Stimulated activated CD4-positive, alpha-beta T cell treated with anti-CD3 and anti-CD28 coated beads, Interleukin-15, amount 100 ng/mL, for 48 hours (primary cell): ENCODE measurements around the gene CXCL13.
"Not testable (repeated sequence)": the region's sequence is repeated elsewhere in the genome, so short reads cannot be mapped to it uniquely, and the experiment has no call there.

ENCODE experiments used
- DNase-seq, 2 donors: peaks; one replicate each; pipeline ENCODE4 v3.0.0-alpha.2; 2020; ENCODE audit warnings: low read depth in 2 of 2

Gene CXCL13, protein sequence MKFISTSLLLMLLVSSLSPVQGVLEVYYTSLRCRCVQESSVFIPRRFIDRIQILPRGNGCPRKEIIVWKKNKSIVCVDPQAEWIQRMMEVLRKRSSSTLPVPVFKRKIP

DNA sequence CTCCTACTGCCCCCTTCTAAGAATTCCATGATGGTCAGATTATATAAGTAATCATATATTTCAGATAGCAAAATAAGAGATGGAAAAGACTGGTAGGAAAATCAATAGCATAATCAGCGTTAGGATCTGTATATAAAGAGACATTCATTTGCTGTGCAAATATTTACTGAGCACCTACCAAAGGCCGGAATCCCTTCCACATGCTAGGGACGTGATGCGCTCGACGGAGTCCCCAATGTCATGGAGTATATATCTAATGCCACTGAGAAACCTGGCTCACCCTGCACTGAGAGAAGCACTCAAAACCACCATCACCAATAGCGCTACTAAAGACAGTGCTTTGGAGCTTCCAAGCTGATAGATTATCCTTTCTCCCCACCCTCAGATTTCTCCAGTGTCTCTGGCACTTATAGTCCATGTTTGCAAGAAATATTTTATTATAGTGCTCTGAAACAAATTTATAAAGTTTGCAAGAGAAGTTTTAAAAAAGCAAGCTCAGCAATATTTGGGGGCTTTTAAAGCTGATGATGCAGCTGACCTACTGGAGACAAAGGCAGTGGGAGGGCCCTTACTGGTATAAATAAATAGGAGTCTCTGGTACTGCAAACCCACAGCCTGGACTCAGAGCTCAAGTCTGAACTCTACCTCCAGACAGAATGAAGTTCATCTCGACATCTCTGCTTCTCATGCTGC lies at the start of gene CXCL13:
TSS of gene CXCL13 (plus strand) at position 611 of the 693 bp plus-strand sequence. CDS start at position 657, 46 bp downstream.
- no peak for DNase-seq

- no peak for DNase-seq
Measured at GRCh38 chr4:77560170-77560569, 45.5 kb upstream of the CXCL13 start.

GRCh38 chr4:77561720-77562119 lies 43.9 kb upstream of the CXCL13 start:
- DNase-seq = not testable (repeated sequence)

- DNase-seq = no peak
Measured at GRCh38 chr4:77564231-77564630, 41.4 kb upstream of the CXCL13 start.

- no peak for DNase-seq
Measured at GRCh38 chr4:77566148-77566547, 39.5 kb upstream of the CXCL13 start.

- no peak for DNase-seq
Measured at GRCh38 chr4:77567549-77567948, 38.1 kb upstream of the CXCL13 start.

- DNase-seq = not testable (repeated sequence)
Measured at GRCh38 chr4:77570508-77571214, 35.0 kb upstream of the CXCL13 start.

GRCh38 chr4:77576351-77576750 lies 29.3 kb upstream of the CXCL13 start:
- DNase-seq = no peak

GRCh38 chr4:77578145-77578544 lies 27.5 kb upstream of the CXCL13 start:
- no peak for DNase-seq

DNA sequence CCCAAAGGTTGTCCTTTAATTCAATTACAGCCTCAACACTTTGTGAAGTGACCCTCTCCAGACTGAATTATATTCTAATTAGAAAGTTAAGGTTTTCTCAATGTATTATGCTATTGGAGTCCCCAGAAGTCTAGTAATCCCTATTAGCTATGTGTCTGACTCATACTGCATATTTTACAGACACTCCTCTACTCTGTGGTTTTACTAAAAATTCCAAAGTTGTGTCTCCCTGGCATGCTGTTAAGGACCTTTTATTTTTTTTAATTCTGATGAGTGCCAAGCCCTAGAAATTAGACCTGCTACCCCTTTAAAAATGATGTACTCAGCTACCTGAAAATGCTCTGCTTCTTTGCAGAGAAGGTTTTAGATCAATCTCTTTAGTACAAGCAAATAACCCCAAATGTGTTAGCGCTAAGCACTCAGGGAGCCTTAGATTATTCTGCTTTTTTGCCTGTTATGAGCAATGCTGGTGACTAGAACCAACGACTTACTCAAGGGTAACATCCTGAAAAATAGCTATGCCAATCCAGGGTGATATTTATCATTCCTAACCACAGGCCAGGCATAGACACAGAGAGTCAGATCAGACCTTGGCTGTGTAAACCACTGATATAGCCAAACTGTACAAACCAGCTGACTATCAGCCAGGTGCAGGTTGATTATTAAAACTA lies 26.1 kb upstream of the CXCL13 start:
- DNase-seq = no peak

- DNase-seq = no peak
Measured at GRCh38 chr4:77581724-77582123, 23.9 kb upstream of the CXCL13 start.

DNA sequence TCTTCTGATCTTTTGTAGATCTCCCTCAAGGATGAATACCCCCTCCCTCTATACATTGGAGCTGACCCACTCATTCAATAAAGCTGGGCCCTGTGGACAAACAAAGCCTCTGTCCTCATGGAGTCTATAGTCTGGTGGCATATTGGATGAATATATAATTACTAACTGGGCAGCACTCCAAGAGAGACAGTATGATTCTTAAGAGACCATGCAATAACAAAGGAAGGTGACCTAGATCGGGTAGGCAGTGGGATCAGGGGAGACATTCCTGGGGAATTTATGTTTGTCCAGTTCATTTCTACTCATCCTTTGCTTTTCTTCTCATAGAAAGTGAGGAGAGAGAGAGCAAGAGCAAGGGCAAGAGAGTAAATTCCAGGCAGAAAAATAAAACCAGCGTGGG lies 23.5 kb upstream of the CXCL13 start:
- DNase-seq = no peak

DNA sequence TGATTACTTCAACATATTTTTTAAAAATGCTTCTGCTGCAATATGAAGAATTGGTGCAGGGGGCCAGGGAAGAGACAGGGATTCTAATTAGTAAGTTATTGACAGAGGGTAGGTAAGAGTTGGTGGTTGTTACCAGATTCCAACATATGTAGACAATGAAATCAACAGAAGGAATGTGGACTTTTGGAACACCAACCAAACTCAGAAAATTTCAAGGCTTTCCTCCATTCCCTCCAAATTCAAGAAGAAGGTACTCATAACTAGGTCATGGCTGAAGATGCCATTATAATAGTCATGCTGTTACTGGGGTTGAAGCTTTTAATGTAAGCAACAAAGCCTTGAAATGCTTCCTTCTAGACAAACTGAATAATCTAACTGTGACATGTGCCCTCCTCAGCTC lies 22.9 kb upstream of the CXCL13 start:
- no peak for DNase-seq

- DNase-seq = peak; percentile 65 to 68
Measured at GRCh38 chr4:77586951-77587383, 18.7 kb upstream of the CXCL13 start.

DNA sequence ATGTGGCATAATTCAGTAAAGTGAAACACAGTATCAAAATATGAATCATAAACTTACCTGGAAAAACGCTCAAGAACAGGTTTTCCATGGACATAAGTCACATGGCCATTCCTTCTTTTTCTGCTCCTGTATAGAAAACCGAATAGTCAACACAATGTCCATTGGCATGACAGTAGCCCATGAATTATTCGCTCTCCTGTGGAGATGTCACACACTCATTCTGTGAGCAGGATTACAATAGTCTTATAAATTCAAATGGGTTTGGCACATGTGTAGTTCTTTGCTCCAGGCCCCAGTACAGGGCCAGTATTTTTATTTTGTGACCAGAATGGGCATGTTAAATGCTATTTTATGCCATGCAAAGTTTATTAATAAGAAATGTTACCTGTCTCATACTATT lies 15.1 kb upstream of the CXCL13 start:
- no peak for DNase-seq

- no peak for DNase-seq
Measured at GRCh38 chr4:77591532-77591931, 14.1 kb upstream of the CXCL13 start.

DNA sequence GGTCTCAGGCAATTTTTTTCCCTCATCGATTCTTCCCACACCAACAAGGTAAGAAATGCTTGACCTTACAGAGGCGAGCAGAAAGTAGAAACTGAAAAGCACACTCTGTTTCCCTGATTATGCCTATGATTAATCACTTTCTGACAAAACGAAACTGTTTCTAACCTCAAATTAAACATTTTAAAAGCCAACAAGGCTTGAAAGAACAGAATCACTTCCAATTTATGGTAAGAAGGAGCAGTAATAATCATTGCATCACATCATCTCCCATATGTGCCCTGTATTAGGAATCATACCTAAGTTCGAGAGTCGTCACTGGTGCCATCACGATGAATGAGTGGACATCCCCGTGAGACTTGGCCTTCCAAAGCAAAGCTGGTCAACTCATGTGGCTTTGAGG lies 12.5 kb upstream of the CXCL13 start:
- DNase-seq = no peak

DNA sequence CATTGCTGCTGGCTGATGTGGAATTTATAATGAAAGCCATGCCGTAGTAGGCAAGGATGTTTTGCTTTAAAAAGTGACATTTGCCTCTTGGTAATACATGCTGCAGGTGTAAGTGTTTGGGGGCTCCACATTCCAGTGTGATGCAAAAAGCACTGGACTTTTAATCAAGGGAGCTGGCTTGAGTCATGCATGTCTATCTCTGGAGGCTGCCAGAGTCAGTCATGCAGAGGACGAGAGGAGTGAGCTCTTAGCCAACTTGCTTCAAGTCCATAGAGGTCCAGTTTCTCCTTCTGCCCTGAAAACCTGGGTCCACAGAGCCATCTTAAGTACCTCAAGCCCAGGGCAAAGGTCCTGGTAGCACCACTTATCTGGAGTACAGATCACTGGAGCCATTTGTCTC lies 11.6 kb upstream of the CXCL13 start:
- no peak for DNase-seq

DNA sequence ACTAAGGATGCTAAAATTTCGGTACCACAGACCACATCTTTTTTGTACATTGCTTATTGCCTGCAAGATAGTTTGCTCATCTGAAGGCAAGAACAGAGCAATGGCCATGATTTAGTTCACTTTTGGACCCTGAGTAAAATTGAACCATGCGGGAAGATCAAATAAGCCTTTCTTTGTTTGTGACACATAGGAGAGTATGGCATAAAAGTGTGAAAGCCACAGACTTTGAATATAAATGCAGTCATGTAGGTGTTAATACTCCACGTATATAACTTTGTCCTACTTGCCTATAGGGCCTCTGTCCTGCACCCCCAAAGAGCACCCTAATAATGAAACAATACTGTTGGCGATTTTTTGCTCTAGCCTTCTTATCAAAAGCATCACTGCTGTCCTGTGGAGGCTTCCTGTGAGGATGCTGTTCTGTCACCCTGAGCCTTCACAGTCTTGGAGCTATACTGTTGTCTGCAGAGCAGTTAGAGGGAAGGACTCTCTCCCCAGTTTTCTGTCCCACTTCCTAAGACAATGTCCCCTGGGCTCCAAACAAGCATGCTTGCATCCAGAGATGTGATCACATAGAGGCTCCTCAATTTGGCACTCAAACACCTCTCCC lies 10.2 kb upstream of the CXCL13 start:
- DNase-seq = no peak

GRCh38 chr4:77599378-77599777 lies 6.2 kb upstream of the CXCL13 start:
- DNase-seq = no peak

GRCh38 chr4:77600521-77601451 lies 4.8 kb upstream of the CXCL13 start:
- no peak for DNase-seq
